Neural cell (in vitro differentiated cells): ENCODE measurements around the gene PRKAG2. TPM values are rescaled to one million over a fixed set of nuclear protein-coding genes. Genes with fewer than 3 reads are reported as not detected.

Experiments
- H2AFZ ChIP-seq: fragments of 200-600, 300-800 bp; sonication (generic), shearing (Covaris generic); 2 replicates; pipeline ENCODE4 v1.6.0; 2014; ENCODE audit warnings: low read depth, mild to moderate bottlenecking, antibody characterized with exemption, low read length, moderate library complexity
- H3F3A ChIP-seq: fragments of 200-600 bp; shearing (Covaris generic); 2 replicates; pipeline ENCODE4 v1.6.1; 2016; ENCODE audit warnings: mild to moderate bottlenecking, moderate library complexity, mixed read lengths, antibody characterized with exemption, low read length; ENCODE audit not compliant: insufficient read depth, poor library complexity, severe bottlenecking
- H3K27ac ChIP-seq: fragments of 200-600, 300-800 bp; sonication (generic), shearing (Covaris generic); 2 replicates; pipeline ENCODE4 v1.5.1; 2014; ENCODE audit warnings: mild to moderate bottlenecking, low read length, moderate library complexity
- H3K27me3 ChIP-seq: fragments of 300-800, 200-600 bp; sonication (generic), shearing (Covaris generic); 2 replicates; pipeline ENCODE4 v1.6.0; 2014; ENCODE audit warnings: mild to moderate bottlenecking, low read depth, low read length, moderate library complexity; ENCODE audit not compliant: insufficient read depth
- H3K36me3 ChIP-seq: fragments of 300-800, 200-600 bp; sonication (generic), shearing (Covaris generic); 2 replicates; pipeline ENCODE4 v1.5.1; 2014; ENCODE audit warnings: mild to moderate bottlenecking, antibody characterized with exemption, low read length, moderate library complexity; ENCODE audit not compliant: insufficient read depth
- H3K4me2 ChIP-seq: fragments of 300-800, 200-600 bp; sonication (generic), shearing (Covaris generic); 2 replicates; pipeline ENCODE4 v1.6.0; 2014; ENCODE audit warnings: mild to moderate bottlenecking, low read length
- H3K4me3 ChIP-seq: fragments of 300-800, 200-600 bp; sonication (generic), shearing (Covaris generic); 2 replicates; pipeline ENCODE4 v1.5.1; 2014; ENCODE audit warnings: mild to moderate bottlenecking, low read length, moderate library complexity
- H3K79me2 ChIP-seq: fragments of 200-600 bp; shearing (Covaris generic); replicated peaks from 2 replicates; pipeline ENCODE4 v1.6.0; 2014; ENCODE audit warnings: mild to moderate bottlenecking, low read length, moderate library complexity; ENCODE audit not compliant: insufficient read depth
- H3K9ac ChIP-seq: fragments of 300-800, 200-600 bp; sonication (generic), shearing (Covaris generic); 2 replicates; pipeline ENCODE4 v1.6.1; 2016; ENCODE audit warnings: mild to moderate bottlenecking, low read length, mixed read lengths
- H3K9me2 ChIP-seq: fragments of 200-600 bp; shearing (Covaris generic); 2 replicates; pipeline ENCODE4 v1.6.1; 2016; ENCODE audit warnings: mild to moderate bottlenecking, low read length, mixed read lengths; ENCODE audit not compliant: insufficient read depth
- H3K9me3 ChIP-seq: fragments of 200-600, 300-800 bp; sonication (generic), shearing (Covaris generic); 2 replicates; pipeline ENCODE4 v1.6.1; 2016; ENCODE audit warnings: mild to moderate bottlenecking, mixed run types, low read length, moderate library complexity, mixed read lengths
- H4K20me1 ChIP-seq: fragments of 200-600 bp; shearing (Covaris generic); 2 replicates; pipeline ENCODE4 v1.6.1; 2016; ENCODE audit warnings: mild to moderate bottlenecking, mixed run types; ENCODE audit not compliant: insufficient read depth
- EP300 ChIP-seq: fragments of 450-650 bp; conservative IDR thresholded peaks from 2 replicates; pipeline ENCODE4 v1.6.1; 2014; ENCODE audit warnings: antibody characterized with exemption, mild to moderate bottlenecking, moderate library complexity; ENCODE audit not compliant: poor library complexity, severe bottlenecking
- EZH2 ChIP-seq: fragments of 200-600, 300-800 bp; shearing (Covaris generic), sonication (generic); IDR thresholded peaks from 2 replicates; pipeline ENCODE4 v1.6.1; 2014; ENCODE audit warnings: antibody characterized with exemption, low read length, borderline replicate concordance, mild to moderate bottlenecking; ENCODE audit not compliant: insufficient read depth, poor library complexity, severe bottlenecking
- MXI1 ChIP-seq: fragments of 450-650 bp; conservative IDR thresholded peaks from 2 replicates; pipeline ENCODE4 v1.6.1; 2014; ENCODE audit warnings: antibody characterized with exemption, mild to moderate bottlenecking; ENCODE audit not compliant: poor library complexity, severe bottlenecking
- POLR2AphosphoS5 ChIP-seq: IDR thresholded peaks from 2 replicates; pipeline ENCODE4 v1.6.1; 2012
- RAD21 ChIP-seq: fragments of 450-650 bp; conservative IDR thresholded peaks from 2 replicates; pipeline ENCODE4 v1.6.1; 2014; ENCODE audit warnings: antibody characterized with exemption, mild to moderate bottlenecking, moderate library complexity
- SMC3 ChIP-seq: fragments of 450-650 bp; conservative IDR thresholded peaks from 2 replicates; pipeline ENCODE4 v1.6.1; 2014; ENCODE audit warnings: antibody characterized with exemption, mild to moderate bottlenecking, moderate library complexity; ENCODE audit not compliant: poor library complexity
- TAF1 ChIP-seq: IDR thresholded peaks from 2 replicates; pipeline ENCODE4 v1.6.1; 2012; ENCODE audit warnings: low read depth
- polyA plus RNA-seq: library from polyadenylated mRNA; depleted of rRNA; stranded (reverse); fragments of >200 nt; gene quantifications from 2 replicates; pipeline ENCODE4 v1.2.3, GENCODE V29; 2014
- TF ChIP-seq, protein P1 (sequence below): fragments of 450-650 bp; IDR thresholded peaks from 2 replicates; pipeline ENCODE4 v1.5.1; 2014; ENCODE audit warnings: antibody characterized with exemption, mild to moderate bottlenecking, moderate library complexity; ENCODE audit not compliant: poor library complexity, severe bottlenecking
- TF ChIP-seq, protein P2 (sequence below): IDR thresholded peaks from 2 replicates; pipeline ENCODE4 v1.6.1; 2012; ENCODE audit warnings: borderline replicate concordance

Gene PRKAG2
- polyA plus RNA-seq, 1 donor from 2014 or later: 22.9 TPM

DNA sequence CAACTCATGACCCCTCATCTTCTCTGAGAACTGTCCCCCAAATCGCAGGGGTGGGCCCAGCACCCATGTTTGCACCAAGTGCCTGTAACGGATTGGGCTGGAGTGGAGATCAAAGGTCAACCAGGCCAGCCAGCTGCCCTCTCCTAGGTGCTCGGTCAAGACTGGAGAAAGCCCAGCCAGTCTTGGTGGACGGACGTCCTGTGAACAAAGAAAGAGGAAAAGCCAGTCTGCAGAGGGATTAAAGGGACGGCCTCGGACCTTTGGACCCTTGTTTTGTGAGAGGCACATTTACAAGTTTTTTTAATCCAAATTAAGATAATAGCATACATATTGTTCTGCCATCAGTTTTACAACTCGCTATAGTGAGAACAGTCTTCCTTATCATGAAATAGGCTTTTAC, 47.6 kb upstream of the PRKAG2 start:
- no peaks in the 10 kb centered on the region for H3K36me3 ChIP-seq
- no peak overlapping the region for H3K4me2 ChIP-seq
- no peak overlapping the region for H3K9ac ChIP-seq
- no peaks in the 10 kb centered on the region for H3K9me3 ChIP-seq
- no peaks in the 10 kb centered on the region for H3K27me3 ChIP-seq
- no peaks in the 10 kb centered on the region for H3K79me2 ChIP-seq
- H2AFZ ChIP-seq: no peak overlapping the region
- no peak overlapping the region for H3K27ac ChIP-seq
- no peak overlapping the region for H3K4me3 ChIP-seq
- TF ChIP-seq, protein P1, sequence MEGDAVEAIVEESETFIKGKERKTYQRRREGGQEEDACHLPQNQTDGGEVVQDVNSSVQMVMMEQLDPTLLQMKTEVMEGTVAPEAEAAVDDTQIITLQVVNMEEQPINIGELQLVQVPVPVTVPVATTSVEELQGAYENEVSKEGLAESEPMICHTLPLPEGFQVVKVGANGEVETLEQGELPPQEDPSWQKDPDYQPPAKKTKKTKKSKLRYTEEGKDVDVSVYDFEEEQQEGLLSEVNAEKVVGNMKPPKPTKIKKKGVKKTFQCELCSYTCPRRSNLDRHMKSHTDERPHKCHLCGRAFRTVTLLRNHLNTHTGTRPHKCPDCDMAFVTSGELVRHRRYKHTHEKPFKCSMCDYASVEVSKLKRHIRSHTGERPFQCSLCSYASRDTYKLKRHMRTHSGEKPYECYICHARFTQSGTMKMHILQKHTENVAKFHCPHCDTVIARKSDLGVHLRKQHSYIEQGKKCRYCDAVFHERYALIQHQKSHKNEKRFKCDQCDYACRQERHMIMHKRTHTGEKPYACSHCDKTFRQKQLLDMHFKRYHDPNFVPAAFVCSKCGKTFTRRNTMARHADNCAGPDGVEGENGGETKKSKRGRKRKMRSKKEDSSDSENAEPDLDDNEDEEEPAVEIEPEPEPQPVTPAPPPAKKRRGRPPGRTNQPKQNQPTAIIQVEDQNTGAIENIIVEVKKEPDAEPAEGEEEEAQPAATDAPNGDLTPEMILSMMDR: no peak
- no peak for TF ChIP-seq MXI1
- no peak for TF ChIP-seq TAF1
- no peak for TF ChIP-seq POLR2AphosphoS5
- TF ChIP-seq EP300: no peak
- no peak for TF ChIP-seq RAD21
- TF ChIP-seq SMC3: no peak
- TF ChIP-seq, protein P2, sequence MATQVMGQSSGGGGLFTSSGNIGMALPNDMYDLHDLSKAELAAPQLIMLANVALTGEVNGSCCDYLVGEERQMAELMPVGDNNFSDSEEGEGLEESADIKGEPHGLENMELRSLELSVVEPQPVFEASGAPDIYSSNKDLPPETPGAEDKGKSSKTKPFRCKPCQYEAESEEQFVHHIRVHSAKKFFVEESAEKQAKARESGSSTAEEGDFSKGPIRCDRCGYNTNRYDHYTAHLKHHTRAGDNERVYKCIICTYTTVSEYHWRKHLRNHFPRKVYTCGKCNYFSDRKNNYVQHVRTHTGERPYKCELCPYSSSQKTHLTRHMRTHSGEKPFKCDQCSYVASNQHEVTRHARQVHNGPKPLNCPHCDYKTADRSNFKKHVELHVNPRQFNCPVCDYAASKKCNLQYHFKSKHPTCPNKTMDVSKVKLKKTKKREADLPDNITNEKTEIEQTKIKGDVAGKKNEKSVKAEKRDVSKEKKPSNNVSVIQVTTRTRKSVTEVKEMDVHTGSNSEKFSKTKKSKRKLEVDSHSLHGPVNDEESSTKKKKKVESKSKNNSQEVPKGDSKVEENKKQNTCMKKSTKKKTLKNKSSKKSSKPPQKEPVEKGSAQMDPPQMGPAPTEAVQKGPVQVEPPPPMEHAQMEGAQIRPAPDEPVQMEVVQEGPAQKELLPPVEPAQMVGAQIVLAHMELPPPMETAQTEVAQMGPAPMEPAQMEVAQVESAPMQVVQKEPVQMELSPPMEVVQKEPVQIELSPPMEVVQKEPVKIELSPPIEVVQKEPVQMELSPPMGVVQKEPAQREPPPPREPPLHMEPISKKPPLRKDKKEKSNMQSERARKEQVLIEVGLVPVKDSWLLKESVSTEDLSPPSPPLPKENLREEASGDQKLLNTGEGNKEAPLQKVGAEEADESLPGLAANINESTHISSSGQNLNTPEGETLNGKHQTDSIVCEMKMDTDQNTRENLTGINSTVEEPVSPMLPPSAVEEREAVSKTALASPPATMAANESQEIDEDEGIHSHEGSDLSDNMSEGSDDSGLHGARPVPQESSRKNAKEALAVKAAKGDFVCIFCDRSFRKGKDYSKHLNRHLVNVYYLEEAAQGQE: no peak
- TF ChIP-seq EZH2: no peak
- H3K9me2 ChIP-seq: no peaks in the 10 kb centered on the region
- H4K20me1 ChIP-seq: no peaks in the 10 kb centered on the region
- H3F3A ChIP-seq: no peaks in the 10 kb centered on the region

DNA sequence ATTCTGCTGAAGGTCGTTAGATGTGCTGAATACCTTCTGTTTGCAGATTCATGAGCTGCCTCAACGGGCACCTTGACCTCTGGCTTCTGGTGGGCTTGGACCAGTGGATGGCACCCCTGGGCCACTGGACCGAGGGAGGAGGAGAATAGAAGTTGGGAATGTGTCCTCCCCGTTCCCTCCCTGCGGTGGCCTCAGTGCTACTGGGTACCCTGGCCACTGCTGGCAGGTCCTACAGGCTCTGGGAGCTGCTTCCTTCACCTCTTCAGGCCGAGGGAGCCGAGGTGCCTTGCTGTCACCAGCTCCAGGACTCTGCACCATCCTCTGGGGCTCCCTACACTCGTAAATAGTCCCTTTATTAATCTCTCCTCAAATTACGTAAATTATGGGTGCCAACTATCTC, 47.1 kb upstream of the PRKAG2 start:
- no peak overlapping the region for H3K4me2 ChIP-seq
- no peaks in the 10 kb centered on the region for H3K9me2 ChIP-seq
- H3K9ac ChIP-seq: no peak overlapping the region
- no peaks in the 10 kb centered on the region for H3K79me2 ChIP-seq
- no peak overlapping the region for H3K27ac ChIP-seq
- no peaks in the 10 kb centered on the region for H3K36me3 ChIP-seq
- no peaks in the 10 kb centered on the region for H4K20me1 ChIP-seq
- H3K9me3 ChIP-seq: no peaks in the 10 kb centered on the region
- H3K27me3 ChIP-seq: no peaks in the 10 kb centered on the region
- H2AFZ ChIP-seq: no peak overlapping the region
- no peak overlapping the region for H3K4me3 ChIP-seq
- TF ChIP-seq, protein P1: no peak
- TF ChIP-seq SMC3: no peak
- no peak for TF ChIP-seq MXI1
- no peaks in the 10 kb centered on the region for H3F3A ChIP-seq
